ENCODE data around the gene VIL1. TPM values are rescaled to one million over a fixed set of nuclear protein-coding genes. Genes with fewer than 3 reads are reported as not detected.
A peak's percentile ranks its signal among the peaks of the same experiment; 100 is the strongest.

VIL1 gene
- total RNA-seq, 4 donors from 2014 or later = 177 to 541 (median 285) TPM

GRCh38 chr2:218395456-218395825 lies 23.5 kb upstream of the VIL1 start:
- peak overlapping the region; percentile 99 to 100 (median 100) for H3K27ac ChIP-seq
- TF ChIP-seq POLR2AphosphoS5 (IDR thresholded peaks at IDR 0.05) (no peak), POLR2A (IDR thresholded peaks at IDR 0.05) (no peak), EP300 (IDR thresholded peaks at IDR 0.05; ENCODE audit: low read depth) (no peak)
- TF ChIP-seq, protein P1, sequence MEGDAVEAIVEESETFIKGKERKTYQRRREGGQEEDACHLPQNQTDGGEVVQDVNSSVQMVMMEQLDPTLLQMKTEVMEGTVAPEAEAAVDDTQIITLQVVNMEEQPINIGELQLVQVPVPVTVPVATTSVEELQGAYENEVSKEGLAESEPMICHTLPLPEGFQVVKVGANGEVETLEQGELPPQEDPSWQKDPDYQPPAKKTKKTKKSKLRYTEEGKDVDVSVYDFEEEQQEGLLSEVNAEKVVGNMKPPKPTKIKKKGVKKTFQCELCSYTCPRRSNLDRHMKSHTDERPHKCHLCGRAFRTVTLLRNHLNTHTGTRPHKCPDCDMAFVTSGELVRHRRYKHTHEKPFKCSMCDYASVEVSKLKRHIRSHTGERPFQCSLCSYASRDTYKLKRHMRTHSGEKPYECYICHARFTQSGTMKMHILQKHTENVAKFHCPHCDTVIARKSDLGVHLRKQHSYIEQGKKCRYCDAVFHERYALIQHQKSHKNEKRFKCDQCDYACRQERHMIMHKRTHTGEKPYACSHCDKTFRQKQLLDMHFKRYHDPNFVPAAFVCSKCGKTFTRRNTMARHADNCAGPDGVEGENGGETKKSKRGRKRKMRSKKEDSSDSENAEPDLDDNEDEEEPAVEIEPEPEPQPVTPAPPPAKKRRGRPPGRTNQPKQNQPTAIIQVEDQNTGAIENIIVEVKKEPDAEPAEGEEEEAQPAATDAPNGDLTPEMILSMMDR (IDR thresholded peaks at IDR 0.05) = no peak
- peaks cover 8 to 40% (median 33%) of the 10 kb centered on the region in 4 donors for H3K4me1 ChIP-seq
- no peaks in the 10 kb centered on the region for H3K36me3 ChIP-seq
- H3K9me3 ChIP-seq = no peaks in the 10 kb centered on the region
- H3K27me3 ChIP-seq = no peaks in the 10 kb centered on the region
- H3K4me3 ChIP-seq = peak overlapping the region in 3 of 4 donors; percentile 80 to 98 (median 97)
- in situ Hi-C loops (cut with MboI; ENCODE audit: low pct_ligation_motif_present in 1 of 4, low pct_unique_long_range_greater_than_20kb in 1 of 4, low sequenced_read_pairs in 3 of 4) (loop anchor here in 3 of 4 donors (10.0 to 25.0 kb wide), 3 partner anchors 101 to 208 kb away; partner anchors contain the start of gene TMBIM1 (in 3 of the 3)), intact Hi-C loops (cut with DNase I; ENCODE audit: low total_unique reads) (loop anchor here (2.0 kb wide), 1 partner anchor 99 kb away; no protein-coding TSS in a partner anchor)
- 25% methylated on average over 16 of the region's 16 CpGs; no CpG with 5 or more reads in 1 of the 2 donors for WGBS, 2 donors (ENCODE audit: low coverage in 1 of 2)
- DNase-seq = peak; percentile 52

- H3K4me3 ChIP-seq = peak overlapping the region; percentile 74 to 98 (median 88)
- in situ Hi-C loops (cut with MboI; ENCODE audit: low pct_ligation_motif_present in 1 of 4, low pct_unique_long_range_greater_than_20kb in 1 of 4, low sequenced_read_pairs in 3 of 4) = loop anchor here in 3 of 4 donors (10.0 to 25.0 kb wide), 3 partner anchors 101 to 209 kb away; partner anchors contain the start of gene TMBIM1 (in 3 of the 3)
- H3K27me3 ChIP-seq = no peaks in the 10 kb centered on the region
- peak; percentile 59 to 86 (median 72) for TF ChIP-seq POLR2AphosphoS5 (IDR thresholded peaks at IDR 0.05)
- TF ChIP-seq, protein P1 (IDR thresholded peaks at IDR 0.05) = peak; percentile 93 to 99 (median 94)
- peak; percentile 53 for TF ChIP-seq POLR2A (IDR thresholded peaks at IDR 0.05)
- TF ChIP-seq EP300 (IDR thresholded peaks at IDR 0.05; ENCODE audit: low read depth) = no peak
- peak; percentile 95 for DNase-seq
- H3K4me1 ChIP-seq = peaks cover 8 to 46% (median 35%) of the 10 kb centered on the region in 4 donors
- WGBS, 2 donors (ENCODE audit: low coverage in 1 of 2) = 0% methylated on average over 44 of the region's 57 CpGs; no CpG with 5 or more reads in 1 of the 2 donors
- no peaks in the 10 kb centered on the region for H3K9me3 ChIP-seq
- H3K36me3 ChIP-seq = no peaks in the 10 kb centered on the region
- intact Hi-C loops (cut with DNase I; ENCODE audit: low total_unique reads) = loop anchor here (1.0 to 2.0 kb wide), 2 partner anchors 99 to 125 kb away; no protein-coding TSS in a partner anchor
- H3K27ac ChIP-seq = peak overlapping the region; percentile 99 to 100 (median 100)
Measured at GRCh38 chr2:218395826-218396687, 22.9 kb upstream of the VIL1 start.

- peaks cover 0 to under 1% (median 0%) of the 10 kb centered on the region in 4 donors for H3K36me3 ChIP-seq
- intact Hi-C loops (cut with DNase I; ENCODE audit: low total_unique reads) (loop anchor here (1.0 kb wide), 1 partner anchor 126 kb away; no protein-coding TSS in a partner anchor), in situ Hi-C loops (cut with MboI; ENCODE audit: low pct_ligation_motif_present in 1 of 4, low pct_unique_long_range_greater_than_20kb in 1 of 4, low sequenced_read_pairs in 3 of 4) (loop anchor here in 3 of 4 donors (10.0 to 25.0 kb wide), 3 partner anchors 102 to 210 kb away; partner anchors contain the start of gene TMBIM1 (in 3 of the 3))
- H3K27me3 ChIP-seq = no peaks in the 10 kb centered on the region
- peaks cover 13 to 53% (median 43%) of the 10 kb centered on the region in 4 donors for H3K4me1 ChIP-seq
- H3K9me3 ChIP-seq = no peaks in the 10 kb centered on the region
- DNase-seq = peak; percentile 85
- 0 to 1% methylated on average over 5 to 27 of the region's 27 CpGs for WGBS, 2 donors (ENCODE audit: low coverage in 1 of 2)
- no peak for TF ChIP-seq POLR2AphosphoS5 (IDR thresholded peaks at IDR 0.05)
- TF ChIP-seq POLR2A (IDR thresholded peaks at IDR 0.05) = peak; percentile 18
- H3K27ac ChIP-seq = peak overlapping the region; percentile 99 to 100 (median 100)
- H3K4me3 ChIP-seq = peak overlapping the region; percentile 74 to 98 (median 88)
Measured at GRCh38 chr2:218396688-218397462, 22.0 kb upstream of the VIL1 start.

DNA sequence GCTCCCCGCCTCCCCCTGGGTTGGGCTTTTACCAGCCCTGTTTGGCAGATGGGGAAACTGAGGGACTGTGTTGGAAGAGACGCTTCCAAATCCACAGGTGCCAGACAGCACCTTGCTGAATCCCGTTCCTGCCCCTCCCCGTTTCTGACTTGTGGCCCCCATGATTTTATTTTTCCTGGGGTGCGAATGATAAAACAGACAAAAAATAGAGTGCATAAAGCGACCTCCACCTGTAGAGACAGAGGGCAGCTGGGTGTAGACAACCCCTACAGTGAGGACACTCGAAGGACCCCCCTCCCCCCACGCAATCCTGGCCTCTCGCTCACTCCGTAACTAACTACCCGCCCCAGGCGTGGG lies 21.5 kb upstream of the VIL1 start:
- no peak for TF ChIP-seq POLR2A (IDR thresholded peaks at IDR 0.05)
- peak in 1 of 3 donors; percentile 71 for TF ChIP-seq POLR2AphosphoS5 (IDR thresholded peaks at IDR 0.05)
- TF ChIP-seq EP300 (IDR thresholded peaks at IDR 0.05; ENCODE audit: low read depth) = no peak
- TF ChIP-seq, protein P1 (IDR thresholded peaks at IDR 0.05) = no peak
- H3K4me3 ChIP-seq = peak overlapping the region; percentile 74 to 98 (median 88)

More for the DNA sequence above, 21.5 kb upstream of the VIL1 start:
- in situ Hi-C loops (cut with MboI; ENCODE audit: low pct_ligation_motif_present in 1 of 4, low pct_unique_long_range_greater_than_20kb in 1 of 4, low sequenced_read_pairs in 3 of 4) (loop anchor here in 3 of 4 donors (10.0 to 25.0 kb wide), 3 partner anchors 103 to 210 kb away; partner anchors contain the start of gene TMBIM1 (in 3 of the 3)), intact Hi-C loops (cut with DNase I; ENCODE audit: low total_unique reads) (no loop called here)
- no peaks in the 10 kb centered on the region for H3K9me3 ChIP-seq
- peak overlapping the region; percentile 99 to 100 (median 100) for H3K27ac ChIP-seq
- no peak for DNase-seq
- no peaks in the 10 kb centered on the region for H3K27me3 ChIP-seq
- peaks cover 0 to 4% (median 2%) of the 10 kb centered on the region in 4 donors for H3K36me3 ChIP-seq
- WGBS, 2 donors (ENCODE audit: low coverage in 1 of 2) = 2 to 4% methylated on average over 10 to 12 of the region's 12 CpGs
- peaks cover 17 to 55% (median 48%) of the 10 kb centered on the region in 4 donors for H3K4me1 ChIP-seq
